ENCODE results near the gene RGS1. TPM values are rescaled to one million over a fixed set of nuclear protein-coding genes. Genes with fewer than 3 reads are reported as not detected.

RGS1 gene
- total RNA-seq, 1 experiment from 2014 or later, result not detected

DNA sequence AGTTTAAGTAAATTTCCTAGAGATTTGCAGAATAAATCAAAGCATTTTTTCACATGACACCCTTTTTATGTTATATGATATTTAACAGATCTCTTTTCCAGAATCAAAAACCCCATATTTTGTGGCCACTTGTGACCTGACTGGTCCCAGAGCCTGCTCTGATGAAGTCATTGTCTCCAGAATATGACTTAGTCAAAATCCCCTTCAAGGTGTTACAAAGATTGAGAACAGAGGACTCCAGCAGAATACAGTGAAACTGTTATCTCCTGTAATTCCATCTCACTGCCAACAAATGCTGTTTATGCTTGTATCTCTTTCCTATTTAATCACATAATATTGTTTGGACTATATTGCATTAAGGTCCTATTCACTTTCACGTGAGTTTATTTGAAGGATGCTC lies 25.6 kb downstream of the RGS1 start:
- Histone ChIP-seq H4K5ac (ENCODE audit: insufficient read length, low read depth, low read length) (no peak overlapping the region), H3K79me1 (ENCODE audit: insufficient read depth, low read depth, low read length, poor library complexity, severe bottlenecking) (no peaks in the 10 kb centered on the region), H3K4me1 (ENCODE audit: insufficient read depth, low read length) (no peaks in the 10 kb centered on the region), H3K18ac (ENCODE audit: insufficient read length, low read depth, low read length) (no peak overlapping the region), H3K23me2 (ENCODE audit: insufficient read length, low read depth, low read length, poor library complexity, severe bottlenecking) (no peaks in the 10 kb centered on the region), H2AK5ac (ENCODE audit: insufficient read length, low read length) (no peak overlapping the region), H3K9me3 (ENCODE audit: control insufficient read depth, low read depth, low read length) (no peaks in the 10 kb centered on the region), H3K79me2 (ENCODE audit: insufficient read depth, low read length) (no peaks in the 10 kb centered on the region), H4K91ac (ENCODE audit: insufficient read length, low read depth, low read length) (no peak overlapping the region), H2BK5ac (ENCODE audit: insufficient read length, low read length) (no peak overlapping the region), H3K27me3 (ENCODE audit: insufficient read depth, low read length) (no peaks in the 10 kb centered on the region), H3K56ac (ENCODE audit: insufficient read length, low read depth, low read length) (no peak overlapping the region), H4K20me1 (ENCODE audit: control insufficient read depth, insufficient read depth, insufficient read length) (no peaks in the 10 kb centered on the region), H3K27ac (ENCODE audit: insufficient read length, low read depth, low read length) (no peak overlapping the region), H2BK120ac (ENCODE audit: low read depth, low read length, poor library complexity, severe bottlenecking) (no peak overlapping the region), H3K14ac (ENCODE audit: insufficient read depth, low read length) (no peak overlapping the region), H2BK15ac (ENCODE audit: low read depth, low read length) (no peak overlapping the region), H3K23ac (ENCODE audit: insufficient read length, low read depth, low read length) (no peak overlapping the region), H3K4me2 (ENCODE audit: insufficient read depth, insufficient read length, low read length) (no peak overlapping the region), H2BK12ac (ENCODE audit: insufficient read length, low read depth, low read length) (no peak overlapping the region), H3K9ac (ENCODE audit: extremely low read depth, insufficient read length, low read length) (no peak overlapping the region), H4K8ac (replicated peaks; ENCODE audit: insufficient read length, low read depth, low read length) (no peak overlapping the region), H2AFZ (ENCODE audit: low read length) (no peak overlapping the region), H3T11ph (ENCODE audit: low read length) (no peak overlapping the region), H2BK20ac (ENCODE audit: low read depth, low read length, poor library complexity, severe bottlenecking) (no peak overlapping the region), H3K4ac (ENCODE audit: low read depth, low read length) (no peak overlapping the region)
- Mint-ChIP-seq H3K27me3 (ENCODE audit: low read depth) (no peaks in the 10 kb centered on the region), H3K27ac (no peak overlapping the region), H3K36me3 (ENCODE audit: insufficient read depth in 1 of 3, low read depth in 3 of 3) (no peaks in the 10 kb centered on the region), H3K4me1 (no peaks in the 10 kb centered on the region), H3K9me3 (no peaks in the 10 kb centered on the region), H3K4me3 (no peak overlapping the region)
- WGBS (ENCODE audit: extremely low coverage, insufficient read length, low lambda C conversion rate), result no CpG with 5 or more reads among the region's 1 CpG
- TF ChIP-seq, protein P1, sequence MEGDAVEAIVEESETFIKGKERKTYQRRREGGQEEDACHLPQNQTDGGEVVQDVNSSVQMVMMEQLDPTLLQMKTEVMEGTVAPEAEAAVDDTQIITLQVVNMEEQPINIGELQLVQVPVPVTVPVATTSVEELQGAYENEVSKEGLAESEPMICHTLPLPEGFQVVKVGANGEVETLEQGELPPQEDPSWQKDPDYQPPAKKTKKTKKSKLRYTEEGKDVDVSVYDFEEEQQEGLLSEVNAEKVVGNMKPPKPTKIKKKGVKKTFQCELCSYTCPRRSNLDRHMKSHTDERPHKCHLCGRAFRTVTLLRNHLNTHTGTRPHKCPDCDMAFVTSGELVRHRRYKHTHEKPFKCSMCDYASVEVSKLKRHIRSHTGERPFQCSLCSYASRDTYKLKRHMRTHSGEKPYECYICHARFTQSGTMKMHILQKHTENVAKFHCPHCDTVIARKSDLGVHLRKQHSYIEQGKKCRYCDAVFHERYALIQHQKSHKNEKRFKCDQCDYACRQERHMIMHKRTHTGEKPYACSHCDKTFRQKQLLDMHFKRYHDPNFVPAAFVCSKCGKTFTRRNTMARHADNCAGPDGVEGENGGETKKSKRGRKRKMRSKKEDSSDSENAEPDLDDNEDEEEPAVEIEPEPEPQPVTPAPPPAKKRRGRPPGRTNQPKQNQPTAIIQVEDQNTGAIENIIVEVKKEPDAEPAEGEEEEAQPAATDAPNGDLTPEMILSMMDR (conservative IDR thresholded peaks at IDR 0.05), result no peak
- no peak for DNase-seq
